ENCODE data around the gene FANCC.

Gene FANCC, protein sequence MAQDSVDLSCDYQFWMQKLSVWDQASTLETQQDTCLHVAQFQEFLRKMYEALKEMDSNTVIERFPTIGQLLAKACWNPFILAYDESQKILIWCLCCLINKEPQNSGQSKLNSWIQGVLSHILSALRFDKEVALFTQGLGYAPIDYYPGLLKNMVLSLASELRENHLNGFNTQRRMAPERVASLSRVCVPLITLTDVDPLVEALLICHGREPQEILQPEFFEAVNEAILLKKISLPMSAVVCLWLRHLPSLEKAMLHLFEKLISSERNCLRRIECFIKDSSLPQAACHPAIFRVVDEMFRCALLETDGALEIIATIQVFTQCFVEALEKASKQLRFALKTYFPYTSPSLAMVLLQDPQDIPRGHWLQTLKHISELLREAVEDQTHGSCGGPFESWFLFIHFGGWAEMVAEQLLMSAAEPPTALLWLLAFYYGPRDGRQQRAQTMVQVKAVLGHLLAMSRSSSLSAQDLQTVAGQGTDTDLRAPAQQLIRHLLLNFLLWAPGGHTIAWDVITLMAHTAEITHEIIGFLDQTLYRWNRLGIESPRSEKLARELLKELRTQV

DNA sequence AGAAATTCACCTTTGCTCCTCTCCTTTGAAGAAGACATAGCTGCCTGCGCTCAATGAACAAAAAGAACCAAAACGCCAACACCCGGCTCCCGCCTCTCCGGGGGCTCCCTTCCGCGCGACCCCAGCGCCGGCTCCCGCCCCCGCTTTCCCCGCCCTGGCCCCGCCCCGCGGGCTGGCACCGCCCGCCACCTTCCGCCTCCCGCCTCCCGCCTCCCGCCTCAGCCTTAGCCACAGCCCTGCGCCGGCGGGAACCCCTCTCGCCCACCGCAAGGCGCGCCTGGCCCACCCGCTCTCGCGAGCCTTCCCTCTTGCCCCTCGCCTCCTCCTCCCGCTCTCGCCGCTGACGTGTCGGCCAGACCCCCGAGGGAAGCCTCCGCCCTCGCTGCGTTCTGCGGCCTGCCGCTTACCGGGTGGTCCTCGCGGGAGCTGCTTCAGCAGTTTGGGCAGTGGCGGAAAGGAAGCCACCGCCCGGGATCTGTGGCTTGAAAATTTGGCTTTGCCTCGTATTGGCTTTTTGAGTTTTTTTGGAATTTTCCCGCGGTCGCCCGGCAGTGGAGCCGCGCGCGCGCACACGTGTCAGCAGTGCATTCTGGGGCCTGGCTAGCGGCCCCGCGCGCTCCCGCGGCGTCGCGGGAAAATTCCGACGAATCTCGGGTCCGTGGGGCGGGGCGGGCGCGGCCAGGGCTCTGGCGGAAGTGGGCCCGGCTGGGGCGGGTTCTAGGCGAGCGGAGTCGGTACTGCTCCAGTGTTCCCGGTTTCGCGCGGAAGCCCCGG lies at the start of gene FANCC:
FANCC (minus strand) TSS at position 591 of the 774 bp plus-strand sequence. CDS start 68,418 bp downstream, outside the sequence.
- peak; percentile 98 for DNase-seq

DNA sequence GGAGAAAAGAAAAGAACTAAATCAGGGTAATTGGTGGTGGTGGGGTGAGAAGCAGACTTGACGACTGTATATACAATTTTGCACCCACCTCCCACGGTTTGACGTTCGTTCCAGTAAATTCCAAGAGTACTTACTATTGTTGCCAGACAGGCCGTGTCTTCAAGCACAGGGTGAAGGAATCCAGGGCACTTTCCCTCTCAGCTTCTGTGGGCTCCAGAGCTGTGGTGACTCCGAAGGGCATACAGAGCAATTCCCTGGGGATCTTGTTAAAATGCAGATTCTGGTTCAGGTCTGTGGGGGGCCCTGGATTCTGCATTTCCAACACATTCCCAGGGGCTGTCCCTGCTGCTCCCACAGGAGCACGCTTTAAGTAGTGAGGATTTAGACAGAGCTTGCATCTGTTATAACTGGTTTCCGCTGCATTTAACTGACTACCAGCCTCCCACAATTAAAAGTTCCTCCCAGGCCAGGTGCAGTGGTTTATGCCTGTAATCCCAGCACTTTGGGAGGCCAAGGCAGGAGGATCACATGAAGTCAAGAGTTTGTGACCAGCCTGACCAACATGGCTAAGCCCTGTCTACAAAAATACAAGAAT lies 49.3 kb upstream of the FANCC start:
- no peak for DNase-seq

DNA sequence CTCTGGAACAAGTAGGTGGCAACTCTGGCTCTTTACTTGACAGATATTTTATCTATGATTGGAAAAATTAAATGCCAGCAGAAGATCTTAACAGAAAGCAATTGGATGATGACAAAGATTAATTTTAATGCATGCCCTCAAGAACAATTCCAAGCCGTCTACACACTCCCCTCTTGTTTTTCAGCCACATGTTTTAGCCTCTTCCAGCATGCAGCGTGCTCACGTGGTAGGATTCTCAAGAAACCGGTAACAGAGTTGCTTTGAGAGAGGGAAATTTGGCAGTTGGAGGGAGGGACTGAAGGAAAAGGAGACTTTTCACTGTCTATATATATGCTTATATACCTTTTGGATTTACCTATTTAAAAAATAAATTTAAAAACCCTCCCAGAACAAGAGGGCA lies 48.3 kb upstream of the FANCC start:
- no peak for DNase-seq

DNA sequence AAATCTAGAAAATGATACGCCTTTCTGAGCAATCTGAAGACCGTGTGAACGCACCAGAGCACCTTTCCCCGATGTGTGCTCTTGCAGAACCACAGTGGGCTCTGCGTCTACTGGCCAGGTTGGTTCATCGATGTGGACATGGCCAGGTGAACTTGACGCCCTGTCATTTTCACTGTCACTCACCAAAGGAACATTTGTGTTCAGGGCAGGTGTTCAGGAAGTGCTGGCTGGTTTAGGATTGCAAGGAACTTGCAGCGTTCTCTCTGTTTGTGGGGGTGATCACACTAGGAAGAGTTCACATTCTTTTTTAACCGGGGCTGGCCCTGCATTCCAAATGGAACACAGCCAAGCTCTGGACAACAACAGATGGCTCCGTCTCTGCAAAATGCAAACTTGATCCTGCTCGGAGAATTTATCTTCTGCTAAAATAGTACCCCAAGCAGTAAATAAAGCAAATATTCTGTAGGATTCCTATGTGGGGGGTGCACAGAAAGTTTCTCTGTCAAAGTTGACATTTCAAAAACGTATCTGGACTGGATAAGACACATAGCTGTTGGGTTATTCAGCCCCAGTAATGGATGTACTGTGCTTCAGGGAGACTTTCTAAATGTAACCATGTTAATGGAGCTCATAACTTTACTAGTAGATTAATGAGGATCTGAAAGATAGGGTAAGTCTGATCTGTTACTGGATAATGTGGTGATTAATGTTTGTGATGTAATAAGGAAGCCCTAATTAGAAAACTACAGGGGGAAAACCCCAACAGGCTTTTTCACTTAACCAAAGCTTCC lies 45.7 kb upstream of the FANCC start:
- DNase-seq, result no peak

DNA sequence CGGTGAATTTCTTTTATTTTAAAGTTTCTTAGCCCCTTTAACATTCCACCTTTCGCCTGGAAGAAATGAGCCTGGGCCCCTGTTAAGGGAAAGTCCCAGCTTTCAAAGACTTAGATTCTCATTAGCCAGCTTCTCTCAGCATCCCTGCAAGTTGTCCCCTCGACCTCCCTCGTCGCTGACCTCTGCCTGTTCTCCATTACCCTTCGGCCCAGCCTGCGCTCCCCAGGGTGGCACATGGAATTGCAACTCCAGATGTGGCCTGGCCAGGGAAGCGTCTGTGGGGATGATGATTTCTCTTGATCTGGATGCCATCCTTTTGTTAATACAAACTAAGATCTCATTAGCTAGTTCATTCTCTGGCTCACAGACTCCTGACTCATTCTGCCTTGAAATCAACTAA lies 43.4 kb upstream of the FANCC start:
- DNase-seq, result no peak

DNA sequence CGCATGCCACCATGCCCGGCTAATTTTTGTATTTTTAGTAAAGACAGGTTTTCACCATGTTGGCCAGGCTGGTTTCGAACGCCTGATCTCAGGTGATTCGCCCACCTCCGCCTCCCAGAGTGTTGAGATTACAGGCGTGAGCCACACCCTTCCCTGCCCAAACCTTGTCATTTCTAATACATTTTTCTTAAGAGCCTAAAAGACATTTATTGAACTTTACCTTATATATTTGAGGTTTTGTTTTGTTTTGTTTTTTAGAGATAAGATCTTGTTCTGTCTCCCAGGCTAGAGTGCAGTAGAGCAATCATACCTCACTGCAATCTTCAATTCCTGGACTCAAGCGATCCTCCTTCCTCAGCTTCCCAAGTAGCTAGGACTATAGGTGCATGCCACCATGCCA lies 39.8 kb upstream of the FANCC start:
- no peak for DNase-seq

DNA sequence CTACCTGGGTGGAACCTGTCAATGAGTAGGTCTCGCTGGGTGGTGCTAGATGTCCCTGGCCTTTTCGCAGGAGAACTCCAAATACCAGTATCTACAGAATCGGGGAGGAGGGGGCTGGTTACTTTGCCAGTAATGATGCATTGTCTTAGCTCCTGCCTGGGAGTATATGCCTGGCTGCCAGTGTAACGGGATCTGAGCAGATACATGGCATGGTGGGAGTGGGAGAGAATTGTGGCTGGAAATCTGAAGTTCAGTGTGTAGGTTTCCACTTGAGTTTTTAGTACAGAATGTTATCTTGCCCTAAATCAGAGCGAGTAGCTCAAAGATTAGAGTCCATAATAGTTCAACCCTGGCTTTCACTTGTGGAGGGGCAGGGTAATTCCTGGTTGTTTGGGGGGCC lies 38.0 kb upstream of the FANCC start:
- no peak for DNase-seq

DNA sequence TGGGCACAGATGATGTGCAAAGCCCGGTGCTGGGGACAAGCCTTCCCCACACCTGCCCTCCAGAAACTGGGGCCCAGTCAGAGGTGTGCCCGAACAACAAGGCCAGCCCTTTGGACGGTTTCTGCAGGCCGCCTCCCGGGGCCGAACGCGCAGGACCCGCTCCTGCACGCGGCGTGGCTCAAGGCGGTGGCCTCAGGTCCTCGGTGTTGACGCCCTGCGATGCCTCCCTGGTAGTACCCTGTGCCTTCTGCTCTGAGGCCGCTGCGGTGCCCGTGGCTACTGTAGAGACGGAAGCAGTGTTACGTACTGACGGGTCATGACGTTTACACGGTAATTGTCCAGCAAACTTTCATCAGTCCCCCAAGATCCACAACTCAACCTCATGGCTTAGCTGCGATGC lies 33.5 kb upstream of the FANCC start:
- DNase-seq, result no peak

DNA sequence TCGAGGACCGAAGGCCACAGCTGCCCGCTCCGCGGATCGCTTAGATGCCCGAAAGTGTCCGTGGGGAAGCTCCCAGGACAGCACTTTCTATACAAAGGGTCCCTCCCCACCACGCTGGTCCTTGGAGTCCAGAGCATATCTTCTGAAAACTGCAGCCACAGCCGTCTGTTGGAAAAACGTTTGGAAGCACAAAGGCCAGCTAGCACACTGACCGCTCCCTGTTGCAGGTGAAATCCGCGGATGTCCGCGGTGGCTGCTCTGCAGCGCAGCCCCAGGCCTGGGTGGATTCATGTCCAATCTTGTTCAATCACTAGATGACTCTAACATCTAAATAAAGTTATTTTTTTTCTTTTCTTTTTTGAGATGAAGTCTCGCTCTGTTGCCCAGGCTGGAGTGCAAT lies 32.8 kb upstream of the FANCC start:
- no peak for DNase-seq

DNA sequence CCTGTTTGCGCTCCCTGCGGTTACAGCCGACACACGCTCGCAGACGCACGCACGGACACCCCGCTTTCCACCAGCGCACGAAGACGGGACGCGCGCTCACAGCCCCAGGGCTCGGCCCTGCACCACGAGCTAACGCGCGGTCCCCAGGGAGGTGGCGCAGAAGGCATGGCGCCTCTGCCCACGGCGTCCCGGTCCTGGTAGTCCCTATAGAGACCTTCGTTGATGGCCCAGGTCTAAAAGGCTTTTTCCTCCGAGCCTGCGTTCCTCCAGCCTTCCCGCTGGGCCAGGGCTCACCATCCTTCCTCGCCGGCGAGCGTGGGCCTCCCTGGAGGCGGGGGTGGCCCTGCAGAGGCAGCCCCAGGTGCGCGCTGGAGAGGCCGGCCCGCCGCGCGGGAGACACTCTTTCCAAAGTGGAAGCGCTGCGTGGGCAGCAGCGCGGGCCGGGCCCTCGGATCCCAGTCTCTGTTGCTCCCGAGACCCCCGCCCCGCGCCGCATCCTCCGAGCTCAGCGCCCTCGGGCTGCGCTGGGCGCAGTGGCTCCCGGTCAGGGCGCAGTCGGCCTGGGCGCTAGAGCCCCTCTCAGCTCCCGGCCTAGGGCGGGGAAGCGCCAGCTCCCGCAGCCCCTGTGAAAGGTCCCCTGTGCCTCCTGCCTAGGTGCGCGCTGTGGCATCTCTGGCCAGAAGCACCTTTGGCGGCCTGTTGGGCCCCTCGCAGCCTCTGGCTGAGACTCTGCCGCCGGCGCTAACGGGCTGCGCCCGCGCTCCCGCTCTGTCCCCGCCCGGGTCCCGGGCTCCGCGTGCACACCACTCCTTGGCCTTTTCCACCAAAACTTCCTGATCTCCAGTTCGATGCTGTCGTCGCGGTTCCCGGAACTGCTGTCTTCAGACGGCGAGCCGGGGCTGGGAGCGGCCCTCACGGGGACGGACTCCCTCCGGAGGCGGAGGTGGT lies 31.9 kb upstream of the FANCC start:
- DNase-seq, result peak; percentile 58

DNA sequence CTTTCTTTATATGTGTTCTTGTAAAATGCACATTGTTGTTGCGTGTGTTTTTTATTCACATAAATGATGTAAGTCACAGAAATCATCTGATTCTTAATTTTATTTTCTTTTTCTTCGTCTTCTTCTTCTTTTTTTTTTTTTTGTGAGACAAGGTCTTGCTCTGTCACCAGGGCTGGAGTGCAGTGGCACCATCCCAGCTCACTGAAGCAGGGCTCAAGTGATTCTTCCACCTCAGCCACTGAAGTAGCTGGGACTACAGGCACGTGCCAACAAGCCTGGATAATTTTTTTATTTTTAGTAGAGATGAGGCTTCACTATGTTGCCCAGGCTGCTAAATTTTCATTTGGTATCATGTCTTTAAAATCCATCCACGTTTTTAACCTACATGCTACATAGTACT lies 28.5 kb upstream of the FANCC start:
- no peak for DNase-seq

DNA sequence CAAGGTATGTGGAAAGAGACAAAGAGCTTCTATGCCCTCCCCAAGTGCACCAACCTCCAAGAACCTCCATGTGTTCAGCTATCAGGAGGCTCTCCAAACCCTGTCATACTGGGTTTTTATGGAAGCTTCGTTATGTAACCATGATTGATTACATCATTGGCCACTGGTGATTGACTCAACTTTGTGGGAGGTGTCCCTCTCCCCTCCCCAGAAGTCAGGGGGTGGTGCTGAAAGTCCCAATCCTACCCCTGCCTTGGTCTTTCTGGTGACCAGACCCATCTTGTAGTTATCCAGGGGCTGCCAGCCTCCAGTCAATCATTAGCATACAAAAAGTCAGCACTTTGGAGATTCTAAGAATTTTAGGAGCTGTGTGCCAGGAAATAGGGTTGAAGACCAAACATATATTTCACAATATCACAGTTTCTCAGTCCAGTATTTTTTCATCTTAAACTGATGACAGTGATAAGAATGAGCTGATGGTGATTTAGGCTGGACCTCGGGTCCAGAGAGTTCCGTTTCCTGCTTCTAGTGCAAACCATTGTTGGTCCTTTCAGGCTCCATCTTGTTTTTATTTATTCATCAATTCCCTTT lies 27.3 kb upstream of the FANCC start:
- DNase-seq, result no peak

DNA sequence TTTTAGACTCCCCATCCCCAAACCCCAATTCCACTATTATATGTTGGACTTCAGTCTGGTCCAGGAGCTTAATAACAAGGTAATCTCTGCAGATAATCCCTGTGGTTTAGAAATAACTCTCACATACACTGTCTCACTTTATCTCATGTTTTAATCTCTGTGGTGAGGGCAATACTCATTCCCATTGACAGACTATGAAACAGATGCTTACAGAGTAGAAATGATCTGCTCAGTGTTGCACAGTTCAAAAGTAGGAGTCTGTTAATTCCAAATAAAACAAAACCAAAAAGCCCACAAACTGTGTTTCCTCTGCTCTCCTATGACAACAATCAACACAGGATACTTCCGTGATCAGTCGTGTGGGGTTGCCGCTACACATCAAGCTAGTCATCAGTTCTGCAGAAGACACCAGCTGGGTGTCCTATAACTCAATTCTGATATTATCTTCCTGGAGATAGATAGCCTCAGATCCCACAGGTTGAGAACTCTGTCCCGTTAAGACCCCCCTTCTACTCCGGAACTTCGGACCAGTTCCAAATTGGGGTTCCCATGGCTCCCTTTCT lies 26.3 kb upstream of the FANCC start:
- DNase-seq, result no peak

DNA sequence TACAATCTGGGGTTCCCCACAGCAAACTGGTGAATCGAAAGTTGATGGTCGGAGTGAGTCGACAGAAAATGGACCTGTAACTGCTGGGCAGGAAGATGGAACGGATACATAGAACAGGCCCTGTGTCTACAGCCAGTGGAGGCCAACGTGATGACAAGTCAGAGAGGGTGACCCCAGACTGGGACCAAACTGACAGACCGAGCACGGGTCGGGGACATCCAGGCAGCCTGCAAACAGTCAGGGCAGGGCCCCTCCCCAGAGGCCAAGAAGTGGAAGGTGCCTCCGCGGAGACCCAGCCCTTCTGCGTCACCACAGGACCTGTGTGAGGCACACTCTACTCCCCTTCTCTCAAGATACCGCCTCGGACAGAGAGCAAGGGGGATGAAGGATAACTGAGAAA lies 25.1 kb upstream of the FANCC start:
- DNase-seq, result no peak

DNA sequence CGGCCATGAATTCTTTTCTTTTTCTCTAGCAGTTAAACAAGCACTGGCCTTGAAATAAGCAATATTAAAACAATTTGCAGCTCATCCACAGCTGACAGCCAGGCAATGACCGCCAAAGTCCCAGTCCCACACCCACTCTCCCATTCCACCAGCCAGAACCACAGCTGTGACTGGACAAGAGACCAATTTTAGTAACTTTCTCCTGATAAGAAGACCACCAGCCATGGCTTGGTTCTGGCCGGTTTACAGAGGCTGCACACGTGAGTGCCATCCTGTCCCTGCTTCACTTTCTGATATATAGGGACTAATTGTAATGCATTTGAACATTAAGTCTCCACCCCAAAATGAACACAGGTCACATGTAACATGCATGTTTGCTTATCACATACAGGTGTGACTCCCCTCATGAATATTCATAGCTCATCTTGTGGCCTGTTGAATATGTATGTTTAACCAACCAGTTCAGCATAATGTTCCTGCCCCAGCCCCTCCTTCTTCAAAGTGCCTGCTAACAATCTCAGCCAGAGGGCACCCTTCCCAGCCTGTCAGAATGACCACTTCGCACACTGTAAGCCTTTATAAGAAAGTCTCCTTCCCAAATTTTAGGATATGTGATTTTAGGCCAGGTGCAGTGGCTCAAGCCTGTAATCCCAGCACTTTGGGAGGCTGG lies 23.9 kb upstream of the FANCC start:
- no peak for DNase-seq

DNA sequence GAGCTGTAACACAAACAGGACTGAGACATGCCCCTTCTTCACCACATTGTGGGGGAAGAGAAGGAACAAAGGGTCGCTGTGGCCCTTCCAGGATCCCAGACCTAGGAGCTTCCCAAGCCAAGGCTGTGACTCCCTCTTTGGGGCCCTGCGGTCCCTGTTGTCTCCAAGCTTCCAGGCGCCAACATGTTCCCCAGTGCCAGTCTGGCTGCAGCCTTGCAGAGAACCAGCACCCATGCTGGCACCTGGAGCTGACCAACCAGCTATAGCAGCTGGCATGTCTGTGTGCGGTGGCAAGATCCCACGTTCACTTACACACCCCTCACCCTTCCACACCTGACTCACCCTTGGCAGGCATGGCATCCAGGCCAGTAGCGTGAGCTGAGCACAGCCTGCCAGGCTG lies 20.7 kb upstream of the FANCC start:
- DNase-seq, result no peak

DNA sequence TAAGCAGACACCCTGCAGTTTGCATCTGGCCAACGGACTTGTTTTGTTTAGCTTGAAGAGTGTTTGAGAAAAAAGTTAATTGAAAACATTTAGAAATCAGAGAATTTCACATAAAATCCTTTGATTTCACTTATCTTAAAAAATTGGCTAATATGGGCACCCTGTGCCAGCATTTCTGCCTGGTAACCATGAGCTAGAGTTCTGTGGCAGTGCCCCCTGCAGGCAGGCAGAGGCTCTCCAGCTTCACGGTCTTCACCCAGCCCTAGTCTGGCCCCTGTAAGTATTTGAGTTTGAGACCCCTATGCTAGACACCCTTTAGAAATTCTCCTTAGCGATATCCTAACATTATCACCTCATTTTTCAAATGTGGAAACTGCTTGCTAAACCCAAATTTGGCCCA lies 18.8 kb upstream of the FANCC start:
- no peak for DNase-seq

DNA sequence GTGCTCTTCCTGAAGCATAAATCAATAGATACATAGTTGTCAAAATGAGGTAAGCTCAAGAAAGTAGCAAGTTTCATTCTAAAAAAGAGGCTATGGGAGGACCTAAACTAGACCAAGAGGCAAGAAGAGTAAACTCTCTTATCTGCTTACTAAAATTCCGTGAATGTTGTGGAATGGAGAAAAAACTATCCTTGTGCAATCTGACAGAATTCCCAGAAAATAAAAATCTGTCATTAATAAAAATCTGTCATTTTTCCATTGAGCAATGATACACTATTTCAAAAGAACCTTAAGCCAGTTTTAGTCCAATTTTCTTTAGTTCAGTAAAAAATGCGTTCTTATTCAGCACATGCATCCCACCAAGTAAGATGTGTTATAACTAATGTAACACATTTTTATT lies 15.9 kb upstream of the FANCC start:
- DNase-seq, result no peak

DNA sequence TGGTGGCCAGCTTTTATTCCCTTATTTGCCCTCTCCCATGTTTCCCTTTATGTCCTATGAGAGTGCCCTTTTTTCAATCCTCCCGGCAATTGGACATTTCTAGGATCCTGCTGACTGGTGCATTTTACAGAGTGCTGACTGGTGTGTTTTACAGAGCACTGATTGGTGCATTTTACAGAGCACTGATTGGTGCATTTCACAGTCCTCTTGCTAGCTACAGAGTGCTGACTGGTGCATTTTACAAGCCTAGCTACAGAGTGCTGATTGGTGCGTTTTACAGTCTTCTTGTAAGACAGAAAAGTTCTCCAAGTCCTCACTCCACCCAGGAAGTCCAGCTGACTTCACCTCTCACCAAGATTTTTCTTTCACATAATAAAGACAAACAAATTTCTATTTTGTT lies 15.4 kb upstream of the FANCC start:
- no peak for DNase-seq

DNA sequence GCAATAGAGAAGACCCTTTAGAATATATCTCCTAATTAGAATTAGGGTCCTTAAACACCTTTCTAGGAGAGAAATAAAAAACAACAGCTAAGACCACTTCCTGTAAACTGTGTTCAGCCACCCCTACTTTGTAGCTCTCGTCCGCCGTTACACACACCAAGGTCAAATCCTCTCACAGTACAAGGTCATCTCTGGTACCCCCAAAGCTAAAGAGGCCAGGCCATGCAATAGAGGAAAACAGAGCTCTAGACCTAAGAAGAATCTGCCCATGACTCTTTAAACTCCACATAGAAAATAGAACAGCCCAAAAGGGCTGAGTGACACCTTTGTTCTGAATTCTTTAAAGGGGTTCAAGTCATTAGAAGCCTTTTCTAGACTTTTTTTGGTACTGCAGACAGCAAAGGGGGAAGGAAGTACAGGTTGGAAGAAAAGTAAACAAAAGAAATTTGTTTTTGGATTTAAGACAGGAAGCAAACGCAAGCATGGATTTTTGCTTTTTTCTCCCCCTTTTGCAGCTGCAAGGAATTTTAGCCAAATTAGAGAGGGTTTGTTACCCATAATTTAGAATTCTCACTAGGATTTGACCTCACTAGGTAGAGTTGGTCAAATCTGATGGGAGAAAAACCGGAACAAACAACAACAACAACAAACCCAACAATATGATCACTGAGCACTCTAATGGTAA lies 13.4 kb upstream of the FANCC start:
- no peak for DNase-seq
